ENCODE data around the gene UBXN7. TPM values are rescaled to one million over a fixed set of nuclear protein-coding genes. Genes with fewer than 3 reads are reported as not detected.
"Not testable (repeated sequence)": the region's sequence is repeated elsewhere in the genome, so short reads cannot be mapped to it uniquely, and the experiment has no call there.

The UBXN7 gene
- total and polyA plus RNA-seq, 2 of the 13 experiments (the other 11 are each of a cell fraction or from before 2014, with no cell fraction given), result 12.5 to 15.9 TPM

- FAIRE-seq; CTCF ChIA-PET (ENCODE audit: low intra/inter-chr PET ratio, low total read pairs): not testable (repeated sequence)
Observed at GRCh38 chr3:196387941-196388340, 44.3 kb downstream of the UBXN7 start.

GRCh38 chr3:196386797-196387196, 45.4 kb downstream of the UBXN7 start:
- WGBS (ENCODE audit: low lambda C conversion rate), result 96% methylated on average over 3 of the region's 3 CpGs
- H3K4me1 ChIP-seq (ENCODE audit: insufficient read depth, low read length); DNase-seq (ENCODE audit: low spot score); H3K4me2 ChIP-seq (ENCODE audit: low read depth, low read length); H3K9me3 ChIP-seq (ENCODE audit: low read length); H3K9ac ChIP-seq (ENCODE audit: insufficient read depth, low read depth, low read length); POLR2A ChIA-PET; FAIRE-seq; intact Hi-C loops (cut with micrococcal nuclease; ENCODE audit: unreplicated experiment); H3K27me3 ChIP-seq (ENCODE audit: control insufficient read depth in 1 of 2, insufficient read depth in 2 of 2, low read length in 2 of 2); ATAC-seq; H3K4me3 ChIP-seq (replicated peaks in 1 of 3; ENCODE audit: insufficient read depth in 1 of 3, low read depth in 2 of 3, low read length in 3 of 3); H3K79me2 ChIP-seq (ENCODE audit: insufficient read depth, low read length); BruUV-seq (replicated peaks); CTCF ChIA-PET (ENCODE audit: low intra/inter-chr PET ratio, low total read pairs); H3K27ac ChIP-seq (ENCODE audit: extremely low read length, insufficient read depth, low read length); in situ Hi-C loops (cut with HindIII; ENCODE audit: extremely low pct_ligation_motif_present, low pct_unique_long_range_greater_than_20kb); H2AFZ ChIP-seq (ENCODE audit: low read length); H4K20me1 ChIP-seq (ENCODE audit: insufficient read depth, low read length): not testable (repeated sequence)
- H3K36me3 ChIP-seq (replicated peaks in 1 of 2; ENCODE audit: control insufficient read depth in 1 of 2, insufficient read depth in 2 of 2, low read length in 2 of 2), result peaks cover 14 to 27% of the 10 kb centered on the region in 2 experiments; a peak in 4 of 5 replicates

More at GRCh38 chr3:196387941-196388340, 44.3 kb downstream of the UBXN7 start:
- H3K9ac ChIP-seq (ENCODE audit: insufficient read depth, low read depth, low read length); H3K9me3 ChIP-seq (ENCODE audit: low read length); H3K4me1 ChIP-seq (ENCODE audit: insufficient read depth, low read length); H4K20me1 ChIP-seq (ENCODE audit: insufficient read depth, low read length); DNase-seq (ENCODE audit: low spot score); intact Hi-C loops (cut with micrococcal nuclease; ENCODE audit: unreplicated experiment); H2AFZ ChIP-seq (ENCODE audit: low read length); H3K27me3 ChIP-seq (ENCODE audit: control insufficient read depth in 1 of 2, insufficient read depth in 2 of 2, low read length in 2 of 2); H3K27ac ChIP-seq (ENCODE audit: extremely low read length, insufficient read depth, low read length); POLR2A ChIA-PET; ATAC-seq; H3K4me3 ChIP-seq (replicated peaks in 1 of 3; ENCODE audit: insufficient read depth in 1 of 3, low read depth in 2 of 3, low read length in 3 of 3); in situ Hi-C loops (cut with HindIII; ENCODE audit: extremely low pct_ligation_motif_present, low pct_unique_long_range_greater_than_20kb); BruUV-seq (replicated peaks); H3K4me2 ChIP-seq (ENCODE audit: low read depth, low read length); H3K79me2 ChIP-seq (ENCODE audit: insufficient read depth, low read length): not testable (repeated sequence)
- WGBS (ENCODE audit: low lambda C conversion rate), result 100% methylated on average over 2 of the region's 2 CpGs
- peaks cover 14 to 30% of the 10 kb centered on the region in 2 experiments; a peak in 4 of 5 replicates for H3K36me3 ChIP-seq (replicated peaks in 1 of 2; ENCODE audit: control insufficient read depth in 1 of 2, insufficient read depth in 2 of 2, low read length in 2 of 2)

- H3K4me3 ChIP-seq (replicated peaks in 1 of 3; ENCODE audit: insufficient read depth in 1 of 3, low read depth in 2 of 3, low read length in 3 of 3); H3K4me1 ChIP-seq (ENCODE audit: insufficient read depth, low read length); DNase-seq (ENCODE audit: low spot score); FAIRE-seq; H3K27ac ChIP-seq (ENCODE audit: extremely low read length, insufficient read depth, low read length); H3K27me3 ChIP-seq (ENCODE audit: control insufficient read depth in 1 of 2, insufficient read depth in 2 of 2, low read length in 2 of 2); H2AFZ ChIP-seq (ENCODE audit: low read length); ATAC-seq; H3K9me3 ChIP-seq (ENCODE audit: low read length); H3K9ac ChIP-seq (ENCODE audit: insufficient read depth, low read depth, low read length); H4K20me1 ChIP-seq (ENCODE audit: insufficient read depth, low read length); H3K79me2 ChIP-seq (ENCODE audit: insufficient read depth, low read length); in situ Hi-C loops (cut with HindIII; ENCODE audit: extremely low pct_ligation_motif_present, low pct_unique_long_range_greater_than_20kb); CTCF ChIA-PET (ENCODE audit: low intra/inter-chr PET ratio, low total read pairs); H3K4me2 ChIP-seq (ENCODE audit: low read depth, low read length); BruUV-seq (replicated peaks); POLR2A ChIA-PET; intact Hi-C loops (cut with micrococcal nuclease; ENCODE audit: unreplicated experiment): not testable (repeated sequence)
- WGBS (ENCODE audit: low lambda C conversion rate), result 98% methylated on average over 6 of the region's 6 CpGs
- peaks cover 9 to 20% of the 10 kb centered on the region in 2 experiments; a peak in 4 of 5 replicates for H3K36me3 ChIP-seq (replicated peaks in 1 of 2; ENCODE audit: control insufficient read depth in 1 of 2, insufficient read depth in 2 of 2, low read length in 2 of 2)
Observed at GRCh38 chr3:196386034-196386433, 46.2 kb downstream of the UBXN7 start.

- CTCF ChIA-PET (ENCODE audit: low intra/inter-chr PET ratio, low total read pairs); H3K4me2 ChIP-seq (ENCODE audit: low read depth, low read length); H3K4me3 ChIP-seq (replicated peaks in 1 of 3; ENCODE audit: insufficient read depth in 1 of 3, low read depth in 2 of 3, low read length in 3 of 3); H4K20me1 ChIP-seq (ENCODE audit: insufficient read depth, low read length); H3K9ac ChIP-seq (ENCODE audit: insufficient read depth, low read depth, low read length); H3K79me2 ChIP-seq (ENCODE audit: insufficient read depth, low read length); H3K27ac ChIP-seq (ENCODE audit: extremely low read length, insufficient read depth, low read length); ATAC-seq; in situ Hi-C loops (cut with HindIII; ENCODE audit: extremely low pct_ligation_motif_present, low pct_unique_long_range_greater_than_20kb); H3K9me3 ChIP-seq (ENCODE audit: low read length); BruUV-seq (replicated peaks); FAIRE-seq; H3K27me3 ChIP-seq (ENCODE audit: control insufficient read depth in 1 of 2, insufficient read depth in 2 of 2, low read length in 2 of 2); DNase-seq (ENCODE audit: low spot score); H3K4me1 ChIP-seq (ENCODE audit: insufficient read depth, low read length); intact Hi-C loops (cut with micrococcal nuclease; ENCODE audit: unreplicated experiment); H2AFZ ChIP-seq (ENCODE audit: low read length); POLR2A ChIA-PET: not testable (repeated sequence)
- peaks cover 6 to 15% of the 10 kb centered on the region in 2 experiments; a peak in 4 of 5 replicates for H3K36me3 ChIP-seq (replicated peaks in 1 of 2; ENCODE audit: control insufficient read depth in 1 of 2, insufficient read depth in 2 of 2, low read length in 2 of 2)
- WGBS (ENCODE audit: low lambda C conversion rate), result 96% methylated on average over 22 of the region's 25 CpGs
Observed at GRCh38 chr3:196385446-196385845, 46.8 kb downstream of the UBXN7 start.
